Peyer's patch (tissue), 4 donors: ENCODE measurements around the gene PLAAT4.

Source experiments
- CTCF ChIP-seq, 6 experiments: fragments of 450-650 bp in 4 of 6; fragments of 200-600 bp in 2 of 6; sonication (generic) in 1 of 6; IDR thresholded peaks; one replicate each; pipeline ENCODE4 v1.5.1; 2017 to 2019; ENCODE audit warnings: antibody characterized with exemption in 6 of 6, mild to moderate bottlenecking in 3 of 6, moderate library complexity in 1 of 6
- POLR2A ChIP-seq, 2 donors: fragments of 450-650 bp; IDR thresholded peaks; one replicate each; pipeline ENCODE4 v1.5.1; 2017; ENCODE audit warnings: antibody characterized with exemption in 2 of 2, mild to moderate bottlenecking in 2 of 2, moderate library complexity in 2 of 2

GRCh38 chr11:63554877-63555223, 18.2 kb downstream of the PLAAT4 start:
- TF ChIP-seq CTCF (IDR thresholded peaks at IDR 0.05), result no peak
- no peak for TF ChIP-seq POLR2A (IDR thresholded peaks at IDR 0.05)
